HCT116 (cell line): ENCODE data around the gene RNPS1. TPM values are rescaled to one million over a fixed set of nuclear protein-coding genes. Genes with fewer than 3 reads are reported as not detected.

Experiments
- ATAC-seq: fragments of 200-7000 bp; cut with Tn5 transposase; 2 replicates; pipeline ENCODE4 v1.9.1; 2020; ENCODE audit warnings: mild to moderate bottlenecking, moderate library complexity
- BruUV-seq: library from RNA; stranded (reverse); fragments of 400-500 nt; replicated peaks from 2 replicates; lab custom pipeline; 2021; lab: Mats Ljungman, UMichigan
- CTCF ChIA-PET: fragments of 300-600 bp; sonication (Branson Sonifier 250); formaldehyde crosslinking; loops from one replicate; lab custom pipeline; 2021; ENCODE audit warnings: antibody characterized with exemption; lab: Charles Lee
- POLR2A ChIA-PET: fragments of 300-600, 350-600 bp; sonication (Branson Sonifier 250); formaldehyde crosslinking; loops from one replicate; lab custom pipeline; 2021; ENCODE audit warnings: antibody characterized with exemption; lab: Charles Lee
- RAD21 ChIA-PET, 2 experiments: fragments of 300-600 bp; sonication (Branson Sonifier 250); formaldehyde crosslinking; loops; one replicate each; lab custom pipeline; 2023; ENCODE audit warnings: low total read pairs in 2 of 2; ENCODE audit not compliant: uncharacterized antibody in 2 of 2, unreplicated experiment in 2 of 2, low non-redundant PET in 1 of 2; lab: Charles Lee
- DNase-seq: peaks from one replicate; pipeline ENCODE4 v3.0.0-alpha.2; 2010; ENCODE audit warnings: low read depth, low spot score
- H2AFZ ChIP-seq: fragments of 200-600 bp; shearing (Covaris generic), sonication (generic); 2 replicates; pipeline ENCODE4 v1.6.1; 2017; ENCODE audit warnings: low read depth, mixed run types, mixed read lengths, antibody characterized with exemption, low read length; ENCODE audit not compliant: poor library complexity, severe bottlenecking
- H3K27ac ChIP-seq: 2 replicates; pipeline ENCODE4 v1.5.1; 2012; ENCODE audit warnings: low read depth, low read length
- H3K27me3 ChIP-seq: fragments of 200-600 bp; sonication (generic); 2 replicates; pipeline ENCODE4 v1.6.1; 2016; ENCODE audit warnings: mixed run types, low read length, mixed read lengths; ENCODE audit not compliant: insufficient read depth
- H3K36me3 ChIP-seq, 2 experiments: fragments of 200-500 bp in 1 of 2; fragments of 200-600 bp in 1 of 2; sonication (Bioruptor generic) in 1 of 2; sonication (generic) in 1 of 2; 2 replicates each; pipeline versions ENCODE4 v1.5.1 to v1.6.1; 2014 to 2016; ENCODE audit warnings: low read length in 2 of 2, inconsistent platforms in 1 of 2, mixed read lengths in 1 of 2, mixed run types in 1 of 2; ENCODE audit not compliant: insufficient read depth in 2 of 2, control insufficient read depth in 1 of 2
- H3K4me1 ChIP-seq, 2 experiments: fragments of 200-600 bp in 1 of 2; sonication (generic) in 1 of 2; 2 replicates each; pipeline versions ENCODE4 v1.5.1 to v1.6.1; 2012 to 2017; ENCODE audit warnings: low read length in 2 of 2, inconsistent platforms in 1 of 2, mild to moderate bottlenecking in 1 of 2, mixed read lengths in 1 of 2, mixed run types in 1 of 2, moderate library complexity in 1 of 2; ENCODE audit not compliant: insufficient read depth in 2 of 2, control insufficient read depth in 1 of 2
- H3K4me2 ChIP-seq: fragments of 200-600 bp; sonication (generic); 2 replicates; pipeline ENCODE4 v1.6.1; 2017; ENCODE audit warnings: mixed run types, low read length, mixed read lengths
- H3K4me3 ChIP-seq, 2 experiments: fragments of 200-600 bp in 1 of 2; sonication (generic) in 1 of 2; replicated peaks in 1 of 2; 2 replicates each; pipeline ENCODE4 v1.5.1; 2011 to 2016; ENCODE audit warnings: low read length in 2 of 2, control low read depth in 1 of 2, low read depth in 1 of 2, mild to moderate bottlenecking in 1 of 2, mixed read lengths in 1 of 2, mixed run types in 1 of 2
- H3K79me2 ChIP-seq: fragments of 200-600 bp; sonication (generic); 2 replicates; pipeline ENCODE4 v1.6.1; 2017; ENCODE audit warnings: mild to moderate bottlenecking, mixed run types, low read length, moderate library complexity, mixed read lengths; ENCODE audit not compliant: insufficient read depth
- H3K9ac ChIP-seq: fragments of 200-600 bp; sonication (generic); 2 replicates; pipeline ENCODE4 v1.6.1; 2016; ENCODE audit warnings: low read length, mixed read lengths
- H3K9me2 ChIP-seq: fragments of 200-600 bp; sonication (generic), shearing (Covaris generic); 2 replicates; pipeline ENCODE4 v1.6.1; 2017; ENCODE audit warnings: mixed run types, mild to moderate bottlenecking, moderate library complexity; ENCODE audit not compliant: insufficient read depth
- H3K9me3 ChIP-seq, 2 experiments: fragments of 200-500 bp in 1 of 2; fragments of 200-600 bp in 1 of 2; sonication (Bioruptor generic) in 1 of 2; sonication (generic) in 1 of 2; 2 replicates each; pipeline ENCODE4 v1.6.1; 2014 to 2017; ENCODE audit warnings: low read length in 2 of 2, mixed read lengths in 2 of 2, inconsistent platforms in 1 of 2, low read depth in 1 of 2, mild to moderate bottlenecking in 1 of 2, mixed run types in 1 of 2, moderate library complexity in 1 of 2; ENCODE audit not compliant: control insufficient read depth in 1 of 2, insufficient read depth in 1 of 2
- H4K20me1 ChIP-seq: fragments of 200-600 bp; sonication (generic), shearing (Covaris generic); 2 replicates; pipeline ENCODE4 v1.6.1; 2017; ENCODE audit warnings: mixed run types, mild to moderate bottlenecking, moderate library complexity; ENCODE audit not compliant: insufficient read depth
- ATF3 ChIP-seq: IDR thresholded peaks from 2 replicates; pipeline ENCODE4 v1.6.1; 2012
- CBX3 ChIP-seq: IDR thresholded peaks from 2 replicates; pipeline ENCODE4 v1.6.1; 2012; ENCODE audit warnings: low read depth
- CEBPB ChIP-seq: IDR thresholded peaks from 2 replicates; pipeline ENCODE4 v1.6.1; 2012; ENCODE audit warnings: low read depth
- EGR1 ChIP-seq: IDR thresholded peaks from 2 replicates; pipeline ENCODE4 v1.6.1; 2012; ENCODE audit warnings: low read depth
- EZH2 ChIP-seq: fragments of 200-600 bp; sonication (generic); IDR thresholded peaks from 2 replicates; pipeline ENCODE4 v1.6.1; 2017; ENCODE audit warnings: antibody characterized with exemption, mixed run types
- EZH2phosphoT487 ChIP-seq: fragments of 200-600 bp; IDR thresholded peaks from 2 replicates; pipeline ENCODE4 v1.6.1; 2018; ENCODE audit warnings: antibody characterized with exemption, borderline replicate concordance
- FOSL1 ChIP-seq: IDR thresholded peaks from 2 replicates; pipeline ENCODE4 v1.6.1; 2012; ENCODE audit warnings: low read depth
- JUND ChIP-seq: IDR thresholded peaks from 2 replicates; pipeline ENCODE4 v1.6.1; 2012
- MAX ChIP-seq: IDR thresholded peaks from 2 replicates; pipeline ENCODE4 v1.6.1; 2012
- POLR2AphosphoS5 ChIP-seq: IDR thresholded peaks from 2 replicates; pipeline ENCODE4 v1.6.1; 2011; ENCODE audit warnings: mild to moderate bottlenecking, low read depth, low read length, moderate library complexity
- RAD21 ChIP-seq: IDR thresholded peaks from 2 replicates; pipeline ENCODE4 v1.6.1; 2012; ENCODE audit warnings: low read depth, mild to moderate bottlenecking
- REST ChIP-seq: IDR thresholded peaks from 2 replicates; pipeline ENCODE4 v1.6.1; 2012; ENCODE audit warnings: low read depth
- SP1 ChIP-seq: IDR thresholded peaks from 2 replicates; pipeline ENCODE4 v1.6.1; 2012; ENCODE audit warnings: low read depth
- SRF ChIP-seq: IDR thresholded peaks from 2 replicates; pipeline ENCODE4 v1.6.1; 2012; ENCODE audit warnings: low read depth
- TCF7L2 ChIP-seq: IDR thresholded peaks from 2 replicates; pipeline ENCODE4 v1.7.0; 2011; ENCODE audit warnings: borderline replicate concordance, inconsistent platforms; ENCODE audit not compliant: insufficient read depth, insufficient read length; ENCODE audit errors: extremely low read depth
- YY1 ChIP-seq: IDR thresholded peaks from 2 replicates; pipeline ENCODE4 v1.6.1; 2011; ENCODE audit warnings: low read length, low read depth, moderate library complexity, mild to moderate bottlenecking; ENCODE audit not compliant: insufficient replicate concordance; ENCODE audit errors: extremely low read depth
- ZFX ChIP-seq: fragments of 450-650 bp; IDR thresholded peaks from 2 replicates; pipeline ENCODE4 v1.6.1; 2017
- ZNF274 ChIP-seq: fragments of 200-500 bp; sonication (Bioruptor generic); IDR thresholded peaks from 2 replicates; pipeline ENCODE4 v1.6.1; 2014; ENCODE audit warnings: mild to moderate bottlenecking, low read depth, low read length, inconsistent platforms
- intact Hi-C: fragments of 100-400 bp; cut with micrococcal nuclease; formaldehyde crosslinking; loops from 2 replicates; pipeline ENCODE4 v1.10.0; 2022
- total RNA-seq: library from RNA; stranded (reverse); gene quantifications from one replicate; pipeline ENCODE4 v1.2.1, GENCODE V29; 2021; ENCODE audit not compliant: unreplicated experiment
- TF ChIP-seq, protein P1 (sequence below): IDR thresholded peaks from 2 replicates; pipeline ENCODE4 v1.6.1; 2011; ENCODE audit warnings: mild to moderate bottlenecking, low read length, moderate library complexity; ENCODE audit not compliant: insufficient replicate concordance; ENCODE audit errors: extremely low read depth

The RNPS1 gene
- total RNA-seq, 1 experiment from 2014 or later, result 257 TPM

GRCh38 chr16:2231016-2231931 is 36.7 kb downstream of the RNPS1 start:
- CTCF ChIA-PET, result no interaction called here
- POLR2A ChIA-PET, result no interaction called here
- Histone ChIP-seq H3K36me3 (peaks cover 9 to 19% of the 10 kb centered on the region in 2 experiments; a peak in 3 of 4 replicates), H3K9ac (no peak overlapping the region), H3K27ac (no peak overlapping the region), H3K79me2 (peaks cover 35% of the 10 kb centered on the region), H3K27me3 (no peaks in the 10 kb centered on the region), H3K4me1 (peaks cover 7 to 9% of the 10 kb centered on the region in 2 experiments), H2AFZ (no peak overlapping the region), H3K9me3 (no peaks in the 10 kb centered on the region), H3K9me2 (no peaks in the 10 kb centered on the region), H4K20me1 (no peaks in the 10 kb centered on the region; the same call in 1 of the 2 replicates), H3K4me3 (no peak overlapping the region), H3K4me2 (no peak overlapping the region)
- no TSS peak for BruUV-seq
- TF ChIP-seq MAX (no peak), ZNF274 (no peak), ZFX (no peak), CEBPB (no peak), EGR1 (no peak), ATF3 (no peak), CBX3 (no peak), SRF (no peak), EZH2 (no peak), RAD21 (no peak), SP1 (no peak), FOSL1 (no peak), EZH2phosphoT487 (no peak), YY1 (no peak), REST (no peak), POLR2AphosphoS5 (no peak), JUND (no peak), TCF7L2 (no peak)
- TF ChIP-seq, protein P1, sequence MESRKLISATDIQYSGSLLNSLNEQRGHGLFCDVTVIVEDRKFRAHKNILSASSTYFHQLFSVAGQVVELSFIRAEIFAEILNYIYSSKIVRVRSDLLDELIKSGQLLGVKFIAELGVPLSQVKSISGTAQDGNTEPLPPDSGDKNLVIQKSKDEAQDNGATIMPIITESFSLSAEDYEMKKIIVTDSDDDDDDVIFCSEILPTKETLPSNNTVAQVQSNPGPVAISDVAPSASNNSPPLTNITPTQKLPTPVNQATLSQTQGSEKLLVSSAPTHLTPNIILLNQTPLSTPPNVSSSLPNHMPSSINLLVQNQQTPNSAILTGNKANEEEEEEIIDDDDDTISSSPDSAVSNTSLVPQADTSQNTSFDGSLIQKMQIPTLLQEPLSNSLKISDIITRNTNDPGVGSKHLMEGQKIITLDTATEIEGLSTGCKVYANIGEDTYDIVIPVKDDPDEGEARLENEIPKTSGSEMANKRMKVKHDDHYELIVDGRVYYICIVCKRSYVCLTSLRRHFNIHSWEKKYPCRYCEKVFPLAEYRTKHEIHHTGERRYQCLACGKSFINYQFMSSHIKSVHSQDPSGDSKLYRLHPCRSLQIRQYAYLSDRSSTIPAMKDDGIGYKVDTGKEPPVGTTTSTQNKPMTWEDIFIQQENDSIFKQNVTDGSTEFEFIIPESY, result no peak
- DNase-seq (no peak), ATAC-seq (no peak)
- RAD21 ChIA-PET, result no interaction called here
- intact Hi-C loops, result no loop called here
